ENCODE data around the gene LRRIQ4.

The LRRIQ4 gene

GRCh38 chr3:169812332-169813235 lies at the start of gene LRRIQ4, which contains the start of gene LRRC34:
TSS of gene LRRIQ4 (plus strand) at chr3:169812870. CDS start at chr3:169821922, 9,052 bp downstream.
TSS of gene LRRC34 (minus strand) at chr3:169812904. CDS start at chr3:169812548, 356 bp downstream.
- H3K4me3 Mint-ChIP-seq: peak within 1 kb of the TSS; percentile 79
- peak within 1 kb of the TSS; percentile 69 for H3K27ac Mint-ChIP-seq
- peaks cover 5% of the 10 kb centered on the region for H3K36me3 Mint-ChIP-seq (ENCODE audit: low read depth)
- H3K9me3 Mint-ChIP-seq: peaks cover 8% of the 10 kb centered on the region
- peaks cover 6% of the 10 kb centered on the region for H3K27me3 Mint-ChIP-seq
- H3K4me1 Mint-ChIP-seq (ENCODE audit: low read depth): peaks cover 25% of the 10 kb centered on the region

GRCh38 chr3:169764312-169764881 lies 48.3 kb upstream of the LRRIQ4 start:
- Mint-ChIP-seq H3K4me3 (peak overlapping the region; percentile 87), H3K27me3 (no peaks in the 10 kb centered on the region), H3K4me1 (ENCODE audit: low read depth) (peaks cover 33% of the 10 kb centered on the region), H3K36me3 (ENCODE audit: low read depth) (no peaks in the 10 kb centered on the region), H3K27ac (peak overlapping the region; percentile 98), H3K9me3 (no peaks in the 10 kb centered on the region)

GRCh38 chr3:169764882-169765612 lies 47.6 kb upstream of the LRRIQ4 start, which contains the start of gene TERC:
TSS of gene TERC (minus strand) at chr3:169765060.
- H3K36me3 Mint-ChIP-seq (ENCODE audit: low read depth): no peaks in the 10 kb centered on the region
- peak within 1 kb of the TSS; percentile 87 for H3K4me3 Mint-ChIP-seq
- H3K27ac Mint-ChIP-seq: peak within 1 kb of the TSS; percentile 98
- peaks cover 33% of the 10 kb centered on the region for H3K4me1 Mint-ChIP-seq (ENCODE audit: low read depth)
- H3K9me3 Mint-ChIP-seq: no peaks in the 10 kb centered on the region
- no peaks in the 10 kb centered on the region for H3K27me3 Mint-ChIP-seq

- no peaks in the 10 kb centered on the region for H3K27me3 Mint-ChIP-seq
Observed at GRCh38 chr3:169769287-169770181, 43.1 kb upstream of the LRRIQ4 start, which contains the start of gene ACTRT3. TSS of gene ACTRT3 (minus strand) at chr3:169769561. CDS start at chr3:169769520, 41 bp downstream.

GRCh38 chr3:169771497-169772304 lies 41.0 kb upstream of the LRRIQ4 start:
- Mint-ChIP-seq H3K4me1 (ENCODE audit: low read depth) (peaks cover 50% of the 10 kb centered on the region), H3K27ac (peak overlapping the region; percentile 100), H3K4me3 (peak overlapping the region; percentile 99), H3K9me3 (no peaks in the 10 kb centered on the region), H3K36me3 (ENCODE audit: low read depth) (peaks cover 29% of the 10 kb centered on the region), H3K27me3 (no peaks in the 10 kb centered on the region)

More at GRCh38 chr3:169769287-169770181, 43.1 kb upstream of the LRRIQ4 start, which contains the start of gene ACTRT3:
- H3K4me3 Mint-ChIP-seq: peak within 1 kb of the TSS; percentile 93
- peak within 1 kb of the TSS; percentile 83 for H3K27ac Mint-ChIP-seq
- peaks cover 36% of the 10 kb centered on the region for H3K4me1 Mint-ChIP-seq (ENCODE audit: low read depth)
- peaks cover 10% of the 10 kb centered on the region for H3K36me3 Mint-ChIP-seq (ENCODE audit: low read depth)
- no peaks in the 10 kb centered on the region for H3K9me3 Mint-ChIP-seq

GRCh38 chr3:169772305-169772896 lies 40.3 kb upstream of the LRRIQ4 start:
- H3K4me3 Mint-ChIP-seq: peak overlapping the region; percentile 99
- H3K9me3 Mint-ChIP-seq: no peaks in the 10 kb centered on the region
- H3K27me3 Mint-ChIP-seq: no peaks in the 10 kb centered on the region
- peaks cover 36% of the 10 kb centered on the region for H3K36me3 Mint-ChIP-seq (ENCODE audit: low read depth)
- peaks cover 55% of the 10 kb centered on the region for H3K4me1 Mint-ChIP-seq (ENCODE audit: low read depth)
- peak overlapping the region; percentile 100 for H3K27ac Mint-ChIP-seq

- H3K27me3 Mint-ChIP-seq: no peaks in the 10 kb centered on the region
- no peaks in the 10 kb centered on the region for H3K9me3 Mint-ChIP-seq
- peaks cover 60% of the 10 kb centered on the region for H3K4me1 Mint-ChIP-seq (ENCODE audit: low read depth)
- H3K36me3 Mint-ChIP-seq (ENCODE audit: low read depth): peaks cover 43% of the 10 kb centered on the region
- peak within 1 kb of the TSS; percentile 99 for H3K4me3 Mint-ChIP-seq
- peak within 1 kb of the TSS; percentile 100 for H3K27ac Mint-ChIP-seq
Observed at GRCh38 chr3:169772897-169773816, 39.5 kb upstream of the LRRIQ4 start, which contains the start of gene MYNN. TSS of gene MYNN (plus strand) at chr3:169773396. CDS start at chr3:169774296, 900 bp downstream.

GRCh38 chr3:169774186-169774585 lies 38.5 kb upstream of the LRRIQ4 start:
- Mint-ChIP-seq H3K4me3 (peak overlapping the region; percentile 99), H3K4me1 (ENCODE audit: low read depth) (peaks cover 68% of the 10 kb centered on the region), H3K27ac (peak overlapping the region; percentile 100), H3K27me3 (no peaks in the 10 kb centered on the region), H3K9me3 (no peaks in the 10 kb centered on the region), H3K36me3 (ENCODE audit: low read depth) (peaks cover 51% of the 10 kb centered on the region)

- no peak overlapping the region for H3K27ac Mint-ChIP-seq
- H3K36me3 Mint-ChIP-seq (ENCODE audit: low read depth): peaks cover 82% of the 10 kb centered on the region
- no peaks in the 10 kb centered on the region for H3K9me3 Mint-ChIP-seq
- H3K4me3 Mint-ChIP-seq: no peak overlapping the region
- no peaks in the 10 kb centered on the region for H3K27me3 Mint-ChIP-seq
- H3K4me1 Mint-ChIP-seq (ENCODE audit: low read depth): peaks cover 74% of the 10 kb centered on the region
Observed at GRCh38 chr3:169777822-169778221, 34.8 kb upstream of the LRRIQ4 start.

GRCh38 chr3:169780742-169781141 lies 31.9 kb upstream of the LRRIQ4 start:
- Mint-ChIP-seq H3K4me3 (no peak overlapping the region), H3K27ac (peak overlapping the region; percentile 13), H3K4me1 (ENCODE audit: low read depth) (peaks cover 53% of the 10 kb centered on the region), H3K27me3 (no peaks in the 10 kb centered on the region), H3K36me3 (ENCODE audit: low read depth) (peaks cover 79% of the 10 kb centered on the region), H3K9me3 (no peaks in the 10 kb centered on the region)

- Mint-ChIP-seq H3K4me1 (ENCODE audit: low read depth) (peaks cover 47% of the 10 kb centered on the region), H3K36me3 (ENCODE audit: low read depth) (peaks cover 79% of the 10 kb centered on the region), H3K27ac (peak overlapping the region; percentile 74), H3K9me3 (no peaks in the 10 kb centered on the region), H3K4me3 (no peak overlapping the region), H3K27me3 (no peaks in the 10 kb centered on the region)
Observed at GRCh38 chr3:169781209-169781855, 31.3 kb upstream of the LRRIQ4 start.

GRCh38 chr3:169787120-169787519 lies 25.6 kb upstream of the LRRIQ4 start:
- Mint-ChIP-seq H3K4me1 (ENCODE audit: low read depth) (peaks cover 7% of the 10 kb centered on the region), H3K9me3 (no peaks in the 10 kb centered on the region), H3K36me3 (ENCODE audit: low read depth) (peaks cover 72% of the 10 kb centered on the region), H3K27me3 (no peaks in the 10 kb centered on the region), H3K27ac (no peak overlapping the region), H3K4me3 (no peak overlapping the region)

All from stimulated activated naive CD8-positive, alpha-beta T cell treated with anti-CD3 and anti-CD28 coated beads, Interleukin-15, Interleukin-2, amounts not matched to agents 100 ng/mL and 50 ng/mL, for 24 hours (primary cell).